ENCODE measurements around the gene RPL7L1.

DNA sequence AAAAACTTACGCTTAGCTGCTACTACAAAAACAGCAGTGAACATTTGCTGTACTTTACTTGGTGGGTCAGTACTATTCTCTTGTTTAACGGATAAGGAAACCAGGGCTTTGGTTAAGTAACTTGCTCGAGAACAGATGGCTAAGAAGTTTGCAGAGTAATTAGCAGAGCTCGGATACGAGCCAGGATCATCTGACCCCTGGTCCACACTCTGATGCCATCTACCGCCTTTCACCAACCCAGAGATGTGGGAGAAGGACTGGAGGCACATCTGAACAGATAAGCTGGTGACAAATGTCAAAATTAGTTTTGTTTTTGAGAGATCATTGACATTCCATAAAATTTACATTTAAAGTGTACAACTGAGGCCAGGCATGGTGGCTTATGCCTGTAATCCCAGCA lies 18.9 kb upstream of the RPL7L1 start:
- TF ChIP-seq GATA3 (IDR thresholded peaks at IDR 0.05; ENCODE audit: low read depth, low read length) (no peak), GATA2 (IDR thresholded peaks at IDR 0.05; ENCODE audit: low read depth, low read length) (no peak)

All from SH-SY5Y (cell line).